Neural progenitor cell (in vitro differentiated cells): ENCODE data around the gene KLHL42. TPM values are rescaled to one million over a fixed set of nuclear protein-coding genes. Genes with fewer than 3 reads are reported as not detected.
"Not testable (repeated sequence)": the region's sequence is repeated elsewhere in the genome, so short reads cannot be mapped to it uniquely, and the experiment has no call there.

Experiments
- DNase-seq: peaks from one replicate; pipeline ENCODE4 v3.0.0-alpha.2; 2016; ENCODE audit warnings: low spot score
- H2AFZ ChIP-seq: fragments of 200-600 bp; sonication (generic); replicated peaks from 2 replicates; pipeline ENCODE4 v1.6.1; 2016; ENCODE audit warnings: antibody characterized with exemption
- H3F3A ChIP-seq: fragments of 200-600 bp; sonication (generic); 2 replicates; pipeline ENCODE4 v1.6.1; 2016; ENCODE audit warnings: antibody characterized with exemption, low read depth
- H3K27ac ChIP-seq: fragments of 200-600 bp; sonication (generic); 2 replicates; pipeline ENCODE4 v1.5.1; 2016; ENCODE audit warnings: mild to moderate bottlenecking
- H3K27me3 ChIP-seq: fragments of 200-600 bp; sonication (generic); 2 replicates; pipeline ENCODE4 v1.6.1; 2016; ENCODE audit warnings: mild to moderate bottlenecking, moderate library complexity
- H3K36me3 ChIP-seq: fragments of 200-600 bp; sonication (generic); 2 replicates; pipeline ENCODE4 v1.5.1; 2016
- H3K4me1 ChIP-seq: fragments of 200-600 bp; sonication (generic); 2 replicates; pipeline ENCODE4 v1.6.1; 2016; ENCODE audit warnings: mixed run types
- H3K4me2 ChIP-seq: fragments of 200-600 bp; sonication (generic); 2 replicates; pipeline ENCODE4 v1.6.1; 2016
- H3K4me3 ChIP-seq: fragments of 200-600 bp; sonication (generic); 2 replicates; pipeline ENCODE4 v1.5.1; 2016
- H3K79me2 ChIP-seq: fragments of 200-600 bp; sonication (generic); 2 replicates; pipeline ENCODE4 v1.6.1; 2016; ENCODE audit warnings: low read depth
- H3K9ac ChIP-seq: fragments of 200-600 bp; sonication (generic); 2 replicates; pipeline ENCODE4 v1.6.1; 2016
- H3K9me3 ChIP-seq: fragments of 200-600 bp; sonication (generic); 2 replicates; pipeline ENCODE4 v1.5.1; 2016; ENCODE audit warnings: low read depth
- H4K20me1 ChIP-seq: fragments of 200-600 bp; sonication (generic); 2 replicates; pipeline ENCODE4 v1.6.1; 2016; ENCODE audit warnings: low read depth
- H3K27ac Mint-ChIP-seq: 3 replicates; pipeline ENCODE4 v1.8.0; 2021; ENCODE audit warnings: mixed read lengths
- H3K27me3 Mint-ChIP-seq: 2 replicates; pipeline ENCODE4 v1.8.0; 2022; ENCODE audit warnings: low read depth, mild to moderate bottlenecking, inconsistent platforms, moderate library complexity, mixed read lengths; ENCODE audit not compliant: insufficient read depth
- H3K36me3 Mint-ChIP-seq: 3 replicates; pipeline ENCODE4 v1.8.0; 2021; ENCODE audit warnings: mixed read lengths
- H3K4me1 Mint-ChIP-seq: 3 replicates; pipeline ENCODE4 v1.8.0; 2021; ENCODE audit warnings: mixed read lengths
- H3K4me3 Mint-ChIP-seq: 3 replicates; pipeline ENCODE4 v1.8.0; 2021; ENCODE audit warnings: mild to moderate bottlenecking, moderate library complexity, mixed read lengths
- H3K9me3 Mint-ChIP-seq: 3 replicates; pipeline ENCODE4 v1.8.0; 2020; ENCODE audit warnings: mixed read lengths
- CTCF ChIP-seq: fragments of 200-600 bp; sonication (generic); IDR thresholded peaks from 2 replicates; pipeline ENCODE4 v1.5.1; 2017; ENCODE audit warnings: antibody characterized with exemption, mild to moderate bottlenecking
- EZH2 ChIP-seq: fragments of 200-600 bp; sonication (generic); IDR thresholded peaks from 2 replicates; pipeline ENCODE4 v1.6.1; 2017; ENCODE audit warnings: antibody characterized with exemption, mild to moderate bottlenecking, moderate library complexity
- EZH2phosphoT487 ChIP-seq: fragments of 200-600 bp; sonication (generic); IDR thresholded peaks from 2 replicates; pipeline ENCODE4 v1.6.1; 2017; ENCODE audit warnings: antibody characterized with exemption
- small RNA-seq: library from RNA; depleted of rRNA; stranded (forward); fragments of <200 nt; gene quantifications from one replicate; pipeline ENCODE3, GENCODE V24; 2015
- total RNA-seq: library from RNA; depleted of rRNA; stranded (reverse); fragments of >200 nt; gene quantifications from 2 replicates; pipeline ENCODE4 v1.2.3, GENCODE V29; 2015; ENCODE audit warnings: low replicate concordance

KLHL42 gene
- total RNA-seq, 1 donor from 2014 or later, result 21.6 TPM

GRCh38 chr12:27847293-27847692 is 67.3 kb downstream of the KLHL42 start:
- H3K27me3 Mint-ChIP-seq, H3K27ac Mint-ChIP-seq, H3K4me3 ChIP-seq, H3K9me3 ChIP-seq, H3K4me1 Mint-ChIP-seq, H2AFZ ChIP-seq, DNase-seq, H3K4me1 ChIP-seq, H3K4me3 Mint-ChIP-seq, H3K9me3 Mint-ChIP-seq, H3K9ac ChIP-seq, H3K36me3 Mint-ChIP-seq, H3K27me3 ChIP-seq, H3K79me2 ChIP-seq, H3F3A ChIP-seq, H4K20me1 ChIP-seq, H3K27ac ChIP-seq, H3K36me3 ChIP-seq, H3K4me2 ChIP-seq: not testable (repeated sequence)

DNA sequence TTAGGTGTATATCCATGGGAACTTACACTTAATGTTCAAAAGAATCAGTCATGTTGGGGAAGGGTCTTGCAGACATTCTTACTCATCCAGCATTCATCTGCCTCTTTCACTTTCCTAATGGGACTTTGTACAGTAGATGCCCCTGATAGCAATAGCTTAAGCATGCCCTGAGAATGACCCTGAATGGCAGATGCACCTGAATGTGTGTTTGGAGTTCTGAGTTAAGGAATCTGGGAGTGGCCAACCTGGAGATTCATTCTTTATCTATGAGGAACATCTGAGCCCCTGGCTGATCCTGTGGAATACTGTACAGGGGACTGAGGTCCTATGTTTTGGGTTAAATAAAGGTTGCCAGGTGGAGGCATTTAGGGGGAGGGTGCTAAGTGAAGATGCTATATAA is 71.3 kb downstream of the KLHL42 start:
- Mint-ChIP-seq H3K4me3 (no peak overlapping the region), H3K36me3 (no peaks in the 10 kb centered on the region), H3K9me3 (peaks cover 6% of the 10 kb centered on the region), H3K27me3 (no peaks in the 10 kb centered on the region), H3K4me1 (no peaks in the 10 kb centered on the region), H3K27ac (no peak overlapping the region)
- H3K27me3 ChIP-seq, result no peaks in the 10 kb centered on the region
- no peak overlapping the region for H2AFZ ChIP-seq
- no peaks in the 10 kb centered on the region for H3K36me3 ChIP-seq
- no peaks in the 10 kb centered on the region for H4K20me1 ChIP-seq
- no peak overlapping the region for H3K4me2 ChIP-seq
- no peak overlapping the region for H3K27ac ChIP-seq
- DNase-seq, result no peak
- no peaks in the 10 kb centered on the region for H3K4me1 ChIP-seq
- H3F3A ChIP-seq, result no peaks in the 10 kb centered on the region
- no peaks in the 10 kb centered on the region for H3K79me2 ChIP-seq
- no peak overlapping the region for H3K4me3 ChIP-seq
- no peaks in the 10 kb centered on the region for H3K9me3 ChIP-seq
- TF ChIP-seq EZH2phosphoT487, result no peak
- no peak for TF ChIP-seq EZH2
- no peak for TF ChIP-seq CTCF
- H3K9ac ChIP-seq, result no peak overlapping the region

- no peaks in the 10 kb centered on the region for H3K4me1 Mint-ChIP-seq
- Histone ChIP-seq H3K27ac (no peak overlapping the region), H4K20me1 (no peaks in the 10 kb centered on the region), H3K79me2 (no peaks in the 10 kb centered on the region), H3K4me2 (no peak overlapping the region), H2AFZ (no peak overlapping the region), H3F3A (no peaks in the 10 kb centered on the region), H3K36me3 (no peaks in the 10 kb centered on the region), H3K4me3 (no peak overlapping the region), H3K4me1 (no peaks in the 10 kb centered on the region), H3K27me3 (no peaks in the 10 kb centered on the region), H3K9me3 (no peaks in the 10 kb centered on the region), H3K9ac (no peak overlapping the region)
- no peaks in the 10 kb centered on the region for H3K27me3 Mint-ChIP-seq
- H3K9me3 Mint-ChIP-seq, result peaks cover 7% of the 10 kb centered on the region
- no peak for TF ChIP-seq EZH2phosphoT487
- TF ChIP-seq CTCF, result no peak
- no peak for TF ChIP-seq EZH2
- no peak for DNase-seq
- no peaks in the 10 kb centered on the region for H3K36me3 Mint-ChIP-seq
- no peak overlapping the region for H3K27ac Mint-ChIP-seq
- H3K4me3 Mint-ChIP-seq, result no peak overlapping the region
Observed at GRCh38 chr12:27852117-27852516, 72.1 kb downstream of the KLHL42 start.

Small RNAs within 50 kb of the gene (small RNA-seq; reads per million reads assigned to genes)
- not detected for gene RF00019
- gene RF02271, result not detected

Other genes starting within 250 kb of the KLHL42 start
- gene REP15, start 83.8 kb upstream of the KLHL42 start, total RNA-seq, result 0.34 and 0.45 TPM in 2 replicates
- gene MRPS35, start 69.4 kb upstream of the KLHL42 start, total RNA-seq, result 32.1 and 39.2 TPM in 2 replicates
- 0.12 TPM in 1 of 2 replicates, not detected in the other for gene MANSC4, start within 50 bp of the KLHL42 start, total RNA-seq
- not detected in 2 replicates for gene PTHLH, start 192.5 kb downstream of the KLHL42 start, total RNA-seq